ENCODE data around the gene NCS1.

GRCh38 chr9:130208600-130209347 lies 36.6 kb downstream of the NCS1 start:
- TF ChIP-seq POLR2A (IDR thresholded peaks at IDR 0.05; ENCODE audit: borderline replicate concordance, extremely low read depth, insufficient read depth, insufficient read length) (no peak), ZNF274 (IDR thresholded peaks at IDR 0.05; ENCODE audit: low read depth, low read length) (no peak), YY1 (IDR thresholded peaks at IDR 0.05; ENCODE audit: extremely low read depth, insufficient replicate concordance, low read depth, low read length) (no peak)
